ENCODE data around the gene NOL6. TPM values are rescaled to one million over a fixed set of nuclear protein-coding genes. Genes with fewer than 3 reads are reported as not detected.
"Not testable (repeated sequence)": the region's sequence is repeated elsewhere in the genome, so short reads cannot be mapped to it uniquely, and the experiment has no call there.

The NOL6 gene, protein sequence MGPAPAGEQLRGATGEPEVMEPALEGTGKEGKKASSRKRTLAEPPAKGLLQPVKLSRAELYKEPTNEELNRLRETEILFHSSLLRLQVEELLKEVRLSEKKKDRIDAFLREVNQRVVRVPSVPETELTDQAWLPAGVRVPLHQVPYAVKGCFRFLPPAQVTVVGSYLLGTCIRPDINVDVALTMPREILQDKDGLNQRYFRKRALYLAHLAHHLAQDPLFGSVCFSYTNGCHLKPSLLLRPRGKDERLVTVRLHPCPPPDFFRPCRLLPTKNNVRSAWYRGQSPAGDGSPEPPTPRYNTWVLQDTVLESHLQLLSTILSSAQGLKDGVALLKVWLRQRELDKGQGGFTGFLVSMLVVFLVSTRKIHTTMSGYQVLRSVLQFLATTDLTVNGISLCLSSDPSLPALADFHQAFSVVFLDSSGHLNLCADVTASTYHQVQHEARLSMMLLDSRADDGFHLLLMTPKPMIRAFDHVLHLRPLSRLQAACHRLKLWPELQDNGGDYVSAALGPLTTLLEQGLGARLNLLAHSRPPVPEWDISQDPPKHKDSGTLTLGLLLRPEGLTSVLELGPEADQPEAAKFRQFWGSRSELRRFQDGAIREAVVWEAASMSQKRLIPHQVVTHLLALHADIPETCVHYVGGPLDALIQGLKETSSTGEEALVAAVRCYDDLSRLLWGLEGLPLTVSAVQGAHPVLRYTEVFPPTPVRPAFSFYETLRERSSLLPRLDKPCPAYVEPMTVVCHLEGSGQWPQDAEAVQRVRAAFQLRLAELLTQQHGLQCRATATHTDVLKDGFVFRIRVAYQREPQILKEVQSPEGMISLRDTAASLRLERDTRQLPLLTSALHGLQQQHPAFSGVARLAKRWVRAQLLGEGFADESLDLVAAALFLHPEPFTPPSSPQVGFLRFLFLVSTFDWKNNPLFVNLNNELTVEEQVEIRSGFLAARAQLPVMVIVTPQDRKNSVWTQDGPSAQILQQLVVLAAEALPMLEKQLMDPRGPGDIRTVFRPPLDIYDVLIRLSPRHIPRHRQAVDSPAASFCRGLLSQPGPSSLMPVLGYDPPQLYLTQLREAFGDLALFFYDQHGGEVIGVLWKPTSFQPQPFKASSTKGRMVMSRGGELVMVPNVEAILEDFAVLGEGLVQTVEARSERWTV
- total RNA-seq: 59.9 and 60.1 TPM in 2 replicates

DNA sequence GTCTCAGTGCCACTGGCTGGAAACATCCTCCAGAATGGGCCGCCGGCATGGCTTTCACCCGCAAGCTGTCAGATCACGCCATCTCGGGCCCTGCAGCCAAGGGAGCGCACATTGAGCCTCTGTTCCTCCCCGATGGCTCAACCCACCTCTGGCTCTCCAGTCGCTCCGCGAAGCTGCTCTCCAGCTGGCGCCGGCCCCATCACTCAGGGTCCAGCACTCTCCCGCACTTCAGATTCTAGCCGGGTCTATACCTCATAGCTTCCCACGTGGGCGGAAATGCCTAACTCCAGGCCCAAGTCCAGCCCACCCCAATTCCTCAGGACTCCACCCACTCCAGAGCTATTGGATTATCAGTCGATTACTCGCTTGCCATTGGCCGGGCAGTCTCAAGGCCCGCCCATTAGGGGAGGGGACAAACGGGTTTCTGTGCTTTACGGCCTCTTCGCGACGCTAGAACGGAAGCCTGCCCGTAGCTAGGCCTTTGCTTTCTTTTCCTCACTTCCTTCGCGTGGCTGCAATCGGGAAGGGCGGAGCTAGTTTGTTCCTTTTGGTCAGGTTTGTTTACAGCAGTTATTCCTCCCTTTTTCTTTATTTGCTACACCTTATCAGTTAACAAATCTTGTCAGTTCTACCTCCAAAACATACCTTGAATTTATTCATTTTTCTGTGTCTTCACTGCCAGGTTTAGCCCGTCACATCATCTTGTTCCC, at the start of gene NOL6:
Gene NOL6, minus strand, starts transcription at position 282 of the 710 bp plus-strand sequence. Its CDS starts 82 bp downstream, at position 200.
- TF ChIP-seq, protein P1, sequence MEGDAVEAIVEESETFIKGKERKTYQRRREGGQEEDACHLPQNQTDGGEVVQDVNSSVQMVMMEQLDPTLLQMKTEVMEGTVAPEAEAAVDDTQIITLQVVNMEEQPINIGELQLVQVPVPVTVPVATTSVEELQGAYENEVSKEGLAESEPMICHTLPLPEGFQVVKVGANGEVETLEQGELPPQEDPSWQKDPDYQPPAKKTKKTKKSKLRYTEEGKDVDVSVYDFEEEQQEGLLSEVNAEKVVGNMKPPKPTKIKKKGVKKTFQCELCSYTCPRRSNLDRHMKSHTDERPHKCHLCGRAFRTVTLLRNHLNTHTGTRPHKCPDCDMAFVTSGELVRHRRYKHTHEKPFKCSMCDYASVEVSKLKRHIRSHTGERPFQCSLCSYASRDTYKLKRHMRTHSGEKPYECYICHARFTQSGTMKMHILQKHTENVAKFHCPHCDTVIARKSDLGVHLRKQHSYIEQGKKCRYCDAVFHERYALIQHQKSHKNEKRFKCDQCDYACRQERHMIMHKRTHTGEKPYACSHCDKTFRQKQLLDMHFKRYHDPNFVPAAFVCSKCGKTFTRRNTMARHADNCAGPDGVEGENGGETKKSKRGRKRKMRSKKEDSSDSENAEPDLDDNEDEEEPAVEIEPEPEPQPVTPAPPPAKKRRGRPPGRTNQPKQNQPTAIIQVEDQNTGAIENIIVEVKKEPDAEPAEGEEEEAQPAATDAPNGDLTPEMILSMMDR (IDR thresholded peaks at IDR 0.05): no peak
- CTCF ChIA-PET: interaction anchor here (0.7 to 1.5 kb wide), 5 partner anchors 9 to 186 kb away, joined by 3 to 4 read pairs (median 3); no protein-coding TSS in a partner anchor

DNA sequence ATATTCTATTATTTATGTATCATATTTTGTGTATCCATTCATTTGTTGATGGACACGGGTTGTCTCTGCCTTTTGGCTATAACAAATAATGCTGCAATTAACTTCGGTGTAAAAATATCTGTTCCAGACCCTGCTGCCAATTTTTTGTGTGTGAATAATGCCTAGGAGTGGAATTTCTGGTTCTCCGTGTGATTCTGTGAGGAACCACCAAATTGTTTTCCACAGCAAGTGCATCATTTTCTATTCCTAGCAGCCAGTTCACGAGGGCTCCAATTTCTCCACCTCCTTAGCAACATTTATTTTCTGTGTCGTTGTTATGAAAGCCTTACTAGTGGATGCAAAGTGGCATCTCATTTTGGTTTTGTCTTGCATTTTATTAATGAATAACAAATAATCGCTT, 48.1 kb upstream of the NOL6 start:
- CTCF ChIA-PET: not testable (repeated sequence)

More for the DNA sequence above, at the start of gene NOL6:
- H3K4me3 Mint-ChIP-seq: peak within 1 kb of the TSS; percentile 99
- ATAC-seq (ENCODE audit: low read depth) (peak; percentile 99), DNase-seq (peak; percentile 93)
- POLR2A ChIA-PET: interaction anchor here (0.6 to 2.0 kb wide), 8 partner anchors 9 to 947 kb away, joined by 3 to 16 read pairs (median 6); partner anchors contain the start of genes BAG1, DNAJA1 and NFX1
- H3K27me3 Mint-ChIP-seq: no peaks in the 10 kb centered on the region
- intact Hi-C loops (cut with micrococcal nuclease): loop anchor here (1.0 to 10.0 kb wide), 7 partner anchors 15 to 1641 kb away; partner anchors contain the start of genes ATOSB, BAG1, DNAJA1 and NFX1
- H3K9me3 Mint-ChIP-seq: no peaks in the 10 kb centered on the region
- H3K27ac Mint-ChIP-seq: peak within 1 kb of the TSS; percentile 94
- H3K36me3 Mint-ChIP-seq (ENCODE audit: low read depth): peaks cover 44% of the 10 kb centered on the region
- peaks cover 28% of the 10 kb centered on the region for H3K4me1 Mint-ChIP-seq

DNA sequence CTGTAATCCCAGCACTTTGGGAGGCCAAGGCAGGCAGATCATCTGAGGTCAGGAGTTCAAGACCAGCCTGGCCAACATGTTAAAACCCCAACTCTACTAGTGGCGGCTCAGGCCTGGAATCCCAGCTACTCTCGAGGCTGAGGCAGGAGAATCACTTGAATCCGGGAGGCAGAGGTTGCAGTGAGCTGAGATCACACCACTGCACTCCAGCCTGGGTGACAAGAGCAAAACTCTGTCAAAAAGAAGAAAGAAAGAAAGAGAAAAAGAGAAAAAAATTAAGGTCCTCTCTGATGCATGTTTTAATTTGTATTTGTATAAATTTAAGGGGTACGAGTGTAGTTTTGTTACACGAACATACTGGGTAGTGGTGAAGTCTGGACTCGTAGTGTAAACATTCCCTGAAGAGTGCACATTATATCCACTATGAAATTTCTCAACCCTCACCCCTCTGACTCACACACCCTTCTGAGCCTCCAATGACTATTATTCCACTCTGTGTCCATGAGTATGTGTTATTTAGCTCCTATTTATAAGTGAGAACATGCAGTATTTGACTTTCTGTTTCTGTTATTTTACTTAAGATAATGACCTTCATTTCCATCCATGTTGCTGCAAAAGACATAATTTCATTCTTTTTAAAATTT, 44.3 kb upstream of the NOL6 start:
- H3K36me3 Mint-ChIP-seq (ENCODE audit: low read depth); H3K27ac Mint-ChIP-seq; POLR2A ChIA-PET; ATAC-seq (ENCODE audit: low read depth); H3K4me3 Mint-ChIP-seq; H3K4me1 Mint-ChIP-seq; H3K9me3 Mint-ChIP-seq; DNase-seq: not testable (repeated sequence)
- CTCF ChIA-PET: interaction anchor here (0.8 to 1.4 kb wide), 2 partner anchors 114 to 143 kb away, joined by 3 read pairs; no protein-coding TSS in a partner anchor
- intact Hi-C loops (cut with micrococcal nuclease): loop anchor here (1.0 kb wide), 1 partner anchor 115 kb away; no protein-coding TSS in a partner anchor
- peaks cover 13% of the 10 kb centered on the region for H3K27me3 Mint-ChIP-seq

More for the DNA sequence above, 48.1 kb upstream of the NOL6 start:
- H3K27me3 Mint-ChIP-seq: peaks cover 25% of the 10 kb centered on the region
- ATAC-seq (ENCODE audit: low read depth); intact Hi-C loops (cut with micrococcal nuclease); H3K27ac Mint-ChIP-seq; H3K4me1 Mint-ChIP-seq; POLR2A ChIA-PET; H3K4me3 Mint-ChIP-seq; H3K36me3 Mint-ChIP-seq (ENCODE audit: low read depth); H3K9me3 Mint-ChIP-seq; DNase-seq: not testable (repeated sequence)

DNA sequence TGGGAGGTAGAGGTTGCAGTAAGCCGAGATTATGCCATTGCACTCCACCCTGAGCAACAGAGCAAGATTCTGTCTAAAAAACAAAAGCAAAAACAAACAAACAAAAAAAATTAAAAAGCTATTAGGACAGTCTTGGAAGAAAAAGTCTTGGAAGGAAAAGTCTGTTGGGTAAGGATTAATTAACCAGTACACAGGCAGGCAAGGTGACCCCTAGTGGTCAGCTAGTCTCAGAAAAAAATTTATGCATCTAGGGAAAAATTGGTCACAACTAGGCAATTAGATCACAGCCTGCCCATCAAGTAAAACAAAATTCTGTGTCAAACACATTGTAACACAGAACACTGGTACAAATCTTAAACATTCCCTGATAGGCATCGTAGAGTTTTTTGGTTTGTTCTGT, 43.6 kb upstream of the NOL6 start:
- Mint-ChIP-seq H3K4me1 (no peaks in the 10 kb centered on the region), H3K27ac (no peak overlapping the region), H3K27me3 (peaks cover 13% of the 10 kb centered on the region), H3K4me3 (no peak overlapping the region), H3K36me3 (ENCODE audit: low read depth) (no peaks in the 10 kb centered on the region), H3K9me3 (no peaks in the 10 kb centered on the region)
- TF ChIP-seq, protein P1 (IDR thresholded peaks at IDR 0.05): no peak
- no peak for DNase-seq
- ATAC-seq (ENCODE audit: low read depth): no peak
- ChIA-PET CTCF (interaction anchor here (0.7 to 1.4 kb wide), 3 partner anchors 45 to 142 kb away, joined by 3 read pairs; no protein-coding TSS in a partner anchor), POLR2A (no interaction called here)
- intact Hi-C loops (cut with micrococcal nuclease): loop anchor here (1.0 kb wide), 1 partner anchor 114 kb away; no protein-coding TSS in a partner anchor

DNA sequence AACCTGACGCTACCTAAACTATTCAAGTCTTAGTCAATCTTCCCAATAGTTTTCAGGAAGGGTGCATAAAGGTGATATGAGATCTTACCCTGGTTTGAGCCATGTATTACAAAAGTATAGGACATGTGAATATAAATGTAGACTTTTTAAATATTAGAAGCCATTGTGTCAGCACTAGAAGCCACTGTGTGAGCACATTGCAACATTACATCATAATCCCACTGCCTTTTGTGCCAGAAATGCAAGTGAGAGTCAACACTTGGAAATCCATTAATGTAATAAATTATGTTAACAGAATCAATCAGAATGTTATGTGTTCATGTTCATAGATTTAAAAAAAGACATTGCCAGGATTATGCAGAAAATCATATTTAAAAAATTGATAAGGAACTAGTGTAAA, 42.7 kb upstream of the NOL6 start:
- POLR2A ChIA-PET; H3K27me3 Mint-ChIP-seq; H3K36me3 Mint-ChIP-seq (ENCODE audit: low read depth); intact Hi-C loops (cut with micrococcal nuclease); DNase-seq; H3K9me3 Mint-ChIP-seq; CTCF ChIA-PET; ATAC-seq (ENCODE audit: low read depth); H3K27ac Mint-ChIP-seq; H3K4me3 Mint-ChIP-seq; H3K4me1 Mint-ChIP-seq: not testable (repeated sequence)

DNA sequence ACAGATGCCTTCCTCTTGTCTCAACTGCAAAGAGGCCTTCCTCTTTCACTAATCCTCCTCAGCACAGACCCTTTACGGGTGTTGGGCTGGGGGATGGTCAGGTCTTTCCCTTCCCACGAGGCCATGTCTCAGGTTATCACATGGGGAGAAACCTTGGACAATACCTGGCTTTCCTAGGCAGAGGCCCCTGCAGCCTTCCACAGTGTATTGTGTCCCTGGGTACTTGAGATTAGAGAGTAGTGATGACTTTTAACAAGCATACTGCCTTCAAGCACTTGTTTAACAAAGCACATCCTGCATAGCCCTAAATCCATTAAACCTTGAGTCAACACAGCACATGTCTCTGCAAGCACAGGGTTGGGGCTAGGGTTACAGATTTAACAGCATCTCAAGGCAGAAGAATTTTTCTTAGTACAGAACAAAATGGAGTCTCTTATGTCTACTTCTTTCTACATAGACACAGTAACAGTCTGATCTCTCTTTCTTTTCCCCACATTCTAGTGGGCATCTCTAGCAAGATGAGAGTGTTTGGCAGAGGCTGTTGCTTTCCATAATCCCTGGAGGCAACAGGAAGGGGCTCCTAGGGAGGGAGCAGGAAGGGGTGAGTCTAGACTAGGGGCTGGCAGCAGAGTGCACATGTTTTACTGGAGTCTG, 41.7 kb upstream of the NOL6 start:
- ATAC-seq (ENCODE audit: low read depth); DNase-seq; H3K9me3 Mint-ChIP-seq; H3K4me1 Mint-ChIP-seq; H3K27ac Mint-ChIP-seq; H3K27me3 Mint-ChIP-seq; intact Hi-C loops (cut with micrococcal nuclease); H3K36me3 Mint-ChIP-seq (ENCODE audit: low read depth); CTCF ChIA-PET; POLR2A ChIA-PET; H3K4me3 Mint-ChIP-seq: not testable (repeated sequence)

DNA sequence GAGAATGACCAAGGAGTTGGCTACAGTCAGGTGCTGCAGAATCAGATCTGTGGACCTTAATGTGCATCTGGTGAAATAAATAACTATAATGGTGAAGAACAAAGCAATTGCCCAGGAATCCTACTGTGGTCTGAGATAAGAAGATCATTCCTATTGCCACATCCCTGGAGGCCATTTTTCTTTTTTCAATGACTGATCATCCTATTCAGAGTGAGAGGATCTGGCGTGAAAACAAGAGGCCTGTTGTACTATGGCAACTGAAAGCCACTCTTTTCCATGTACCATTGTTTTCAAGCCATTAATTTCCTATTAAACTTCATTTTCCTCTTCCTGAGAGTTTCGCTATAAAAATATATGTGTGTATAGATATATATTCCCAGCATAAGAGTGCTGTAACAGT, 38.8 kb upstream of the NOL6 start:
- H3K27ac Mint-ChIP-seq; CTCF ChIA-PET; H3K9me3 Mint-ChIP-seq; H3K4me1 Mint-ChIP-seq; intact Hi-C loops (cut with micrococcal nuclease); H3K4me3 Mint-ChIP-seq; POLR2A ChIA-PET; H3K36me3 Mint-ChIP-seq (ENCODE audit: low read depth); DNase-seq; H3K27me3 Mint-ChIP-seq; ATAC-seq (ENCODE audit: low read depth): not testable (repeated sequence)

DNA sequence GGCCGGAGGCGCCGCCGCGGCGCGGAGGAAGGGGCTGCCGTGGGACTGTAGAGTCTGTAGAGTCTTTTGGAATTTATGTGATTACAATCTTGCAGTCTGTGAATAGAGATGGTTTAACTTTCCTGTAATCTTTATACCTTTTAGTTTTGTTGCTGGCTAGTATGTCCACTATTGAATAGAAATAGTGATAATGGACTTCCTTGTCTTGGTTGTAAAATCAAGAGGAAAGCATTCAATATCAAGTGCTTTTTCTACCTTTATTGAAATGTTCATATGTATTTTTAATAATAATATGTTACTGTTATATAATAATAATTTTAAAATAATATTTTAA, 37.4 kb upstream of the NOL6 start:
- ATAC-seq (ENCODE audit: low read depth); H3K36me3 Mint-ChIP-seq (ENCODE audit: low read depth); H3K9me3 Mint-ChIP-seq; DNase-seq; CTCF ChIA-PET; intact Hi-C loops (cut with micrococcal nuclease); H3K27ac Mint-ChIP-seq; H3K27me3 Mint-ChIP-seq; H3K4me1 Mint-ChIP-seq: not testable (repeated sequence)
- H3K4me3 Mint-ChIP-seq: peak overlapping the region; percentile 92
- POLR2A ChIA-PET: interaction anchor here (0.6 kb wide), 1 partner anchor 221 kb away, joined by 3 read pairs; no protein-coding TSS in a partner anchor

All from activated B cell treated with CpG ODN at 0.5 μM for 24 hours (primary cell).